Measurements from ENCODE around the gene NPHP4. TPM values are rescaled to one million over a fixed set of nuclear protein-coding genes. Genes with fewer than 3 reads are reported as not detected.

NPHP4 gene
- total RNA-seq, 1 experiment from 2014 or later = 4.9 TPM

GRCh38 chr1:5975133-5975880 is 16.9 kb downstream of the NPHP4 start:
- peak; percentile 53 for DNase-seq (ENCODE audit: low read depth)

- DNase-seq (ENCODE audit: low read depth) = no peak
Measured at GRCh38 chr1:5974631-5975030, 17.6 kb downstream of the NPHP4 start.

GRCh38 chr1:5973771-5974170 is 18.5 kb downstream of the NPHP4 start:
- DNase-seq (ENCODE audit: low read depth) = no peak

GRCh38 chr1:5972198-5972520 is 20.1 kb downstream of the NPHP4 start:
- no peak for DNase-seq (ENCODE audit: low read depth)

GRCh38 chr1:5971471-5972197 is 20.6 kb downstream of the NPHP4 start:
- no peak for DNase-seq (ENCODE audit: low read depth)

GRCh38 chr1:5970610-5971273 is 21.5 kb downstream of the NPHP4 start:
- no peak for DNase-seq (ENCODE audit: low read depth)

GRCh38 chr1:5969168-5969567 is 23.1 kb downstream of the NPHP4 start:
- no peak for DNase-seq (ENCODE audit: low read depth)

- no peak for DNase-seq (ENCODE audit: low read depth)
Measured at GRCh38 chr1:5968161-5968736, 24.0 kb downstream of the NPHP4 start.

- no peak for DNase-seq (ENCODE audit: low read depth)
Measured at GRCh38 chr1:5967351-5968160, 24.7 kb downstream of the NPHP4 start.

GRCh38 chr1:5966543-5967205 is 25.6 kb downstream of the NPHP4 start:
- no peak for DNase-seq (ENCODE audit: low read depth)

- no peak for DNase-seq (ENCODE audit: low read depth)
Measured at GRCh38 chr1:5965586-5966131, 26.6 kb downstream of the NPHP4 start.

- no peak for DNase-seq (ENCODE audit: low read depth)
Measured at GRCh38 chr1:5962265-5963105, 29.7 kb downstream of the NPHP4 start.

GRCh38 chr1:5961601-5962000 is 30.6 kb downstream of the NPHP4 start:
- DNase-seq (ENCODE audit: low read depth) = no peak

- no peak for DNase-seq (ENCODE audit: low read depth)
Measured at GRCh38 chr1:5960336-5960735, 31.9 kb downstream of the NPHP4 start.

GRCh38 chr1:5959667-5960230 is 32.5 kb downstream of the NPHP4 start:
- DNase-seq (ENCODE audit: low read depth) = no peak

GRCh38 chr1:5959087-5959486 is 33.1 kb downstream of the NPHP4 start:
- no peak for DNase-seq (ENCODE audit: low read depth)

GRCh38 chr1:5956022-5956830 is 36.0 kb downstream of the NPHP4 start:
- no peak for DNase-seq (ENCODE audit: low read depth)

- no peak for DNase-seq (ENCODE audit: low read depth)
Measured at GRCh38 chr1:5955479-5955977, 36.7 kb downstream of the NPHP4 start.
